Measurements from ENCODE around the gene CLCN7. TPM values are rescaled to one million over a fixed set of nuclear protein-coding genes. Genes with fewer than 3 reads are reported as not detected.

CLCN7 gene
- total and polyA plus RNA-seq, 9 of the 15 experiments (the other 6 are each of a cell fraction or from before 2014, with no cell fraction given): 0.06 to 126 (median 18.7) TPM

GRCh38 chr16:1492923-1493745 is 18.3 kb upstream of the CLCN7 start, which contains the start of gene TELO2 (continued):
- no peak; a peak in 2 of 6 replicates for TF ChIP-seq ZBTB11 (CRISPR knock-in tag; IDR thresholded peaks at IDR 0.05)
- TF ChIP-seq SFPQ (IDR thresholded peaks at IDR 0.05; ENCODE audit: low read depth, low read length): no peak
- TF ChIP-seq HNRNPLL (IDR thresholded peaks at IDR 0.05; ENCODE audit: low read depth, low read length, poor library complexity, severe bottlenecking): no peak
- no peak for TF ChIP-seq SMARCC2 (IDR thresholded peaks at IDR 0.05; ENCODE audit: low read depth)
- TF ChIP-seq ELF2 (CRISPR knock-in tag; IDR thresholded peaks at IDR 0.05): no peak; the same call in 1 of the 2 replicates
- no peak for TF ChIP-seq ATF4 (CRISPR knock-in tag; IDR thresholded peaks at IDR 0.05)
- TF ChIP-seq HIVEP1 (CRISPR knock-in tag; IDR thresholded peaks at IDR 0.05): no peak
- TF ChIP-seq ZNF79 (CRISPR knock-in tag; IDR thresholded peaks at IDR 0.05; ENCODE audit: low read depth): no peak
- TF ChIP-seq ZNF41 (CRISPR knock-in tag; conservative IDR thresholded peaks at IDR 0.05): peak; percentile 35; the same call in 1 of the 2 replicates
- 0 out of 2 replicates have a peak, but pooled peaks have one; percentile 11 for TF ChIP-seq ERF (CRISPR knock-in tag; IDR thresholded peaks at IDR 0.05)
- peak; percentile 63 for TF ChIP-seq GABPA (tag; conservative IDR thresholded peaks at IDR 0.05; ENCODE audit: low read depth)
- peak in 1 of 2 experiments; percentile 67; a peak in 2 of 4 replicates for TF ChIP-seq ZNF639 (CRISPR knock-in tag; conservative IDR thresholded peaks at IDR 0.05 in 1 of 2, IDR thresholded peaks at IDR 0.05 in 1 of 2)
- no peak for TF ChIP-seq HNRNPUL1 (IDR thresholded peaks at IDR 0.05; ENCODE audit: low read length)
- no peak for TF ChIP-seq MEF2A (IDR thresholded peaks at IDR 0.05; ENCODE audit: control insufficient read depth, low read depth, low read length)
- no peak for TF ChIP-seq PURB (CRISPR knock-in tag; IDR thresholded peaks at IDR 0.05; ENCODE audit: low read depth)
- peak; percentile 54 to 81; a peak in 3 of 4 replicates for TF ChIP-seq MAZ (CRISPR knock-in tag; conservative IDR thresholded peaks at IDR 0.05 in 1 of 2, IDR thresholded peaks at IDR 0.05 in 1 of 2)
- no peak; a peak in 1 of 4 replicates for TF ChIP-seq NONO (IDR thresholded peaks at IDR 0.05; ENCODE audit: low read depth in 2 of 2, low read length in 1 of 2)

Measured in K562 (cell line).